ENCODE results near the gene FUCA1. TPM values are rescaled to one million over a fixed set of nuclear protein-coding genes. Genes with fewer than 3 reads are reported as not detected.

The FUCA1 gene
- total RNA-seq, 1 experiment from 2014 or later, result 20.7 TPM

- H4K20me1 ChIP-seq (ENCODE audit: insufficient read depth), result no peaks in the 10 kb centered on the region
- no peaks in the 10 kb centered on the region for H3K9me2 ChIP-seq (ENCODE audit: insufficient read depth)
- ChIA-PET RAD21 (ENCODE audit: low non-redundant PET in 1 of 2, low total read pairs in 2 of 2, uncharacterized antibody in 2 of 2, unreplicated experiment in 2 of 2) (no interaction called here), CTCF (no interaction called here), POLR2A (no interaction called here)
- no peak for ATAC-seq
- H3K4me3 ChIP-seq (replicated peaks in 1 of 2; ENCODE audit: low read depth in 1 of 2, low read length in 2 of 2), result no peak overlapping the region
- no peak overlapping the region for H3K27ac ChIP-seq (ENCODE audit: low read depth, low read length)
- no peaks in the 10 kb centered on the region for H3K4me1 ChIP-seq (ENCODE audit: control insufficient read depth in 1 of 2, insufficient read depth in 2 of 2, low read length in 2 of 2)
- H2AFZ ChIP-seq (ENCODE audit: low read depth, low read length, poor library complexity, severe bottlenecking), result no peak overlapping the region
- H3K9me3 ChIP-seq (ENCODE audit: control insufficient read depth in 1 of 2, insufficient read depth in 1 of 2, low read depth in 1 of 2, low read length in 2 of 2), result no peaks in the 10 kb centered on the region
- no peak overlapping the region for H3K4me2 ChIP-seq (ENCODE audit: low read length)
- H3K79me2 ChIP-seq (ENCODE audit: insufficient read depth, low read length), result no peaks in the 10 kb centered on the region
- BruUV-seq (replicated peaks), result no TSS peak
- intact Hi-C loops (cut with micrococcal nuclease), result no loop called here
- no peak for DNase-seq (ENCODE audit: low read depth, low spot score)
- H3K9ac ChIP-seq (ENCODE audit: low read length), result no peak overlapping the region
- TF ChIP-seq RAD21 (IDR thresholded peaks at IDR 0.05; ENCODE audit: low read depth) (no peak), SIN3A (IDR thresholded peaks at IDR 0.05; ENCODE audit: low read depth) (no peak), SP1 (IDR thresholded peaks at IDR 0.05; ENCODE audit: low read depth) (no peak), CEBPB (IDR thresholded peaks at IDR 0.05; ENCODE audit: low read depth) (no peak), FOSL1 (IDR thresholded peaks at IDR 0.05; ENCODE audit: low read depth) (no peak), MAX (IDR thresholded peaks at IDR 0.05) (no peak), ZNF274 (IDR thresholded peaks at IDR 0.05; ENCODE audit: low read depth, low read length) (no peak), SRF (IDR thresholded peaks at IDR 0.05; ENCODE audit: low read depth) (no peak), ZBTB33 (IDR thresholded peaks at IDR 0.05; ENCODE audit: extremely low read depth, insufficient replicate concordance, low read length) (no peak), TCF7L2 (IDR thresholded peaks at IDR 0.05; ENCODE audit: borderline replicate concordance, extremely low read depth, insufficient read depth, insufficient read length) (no peak), POLR2AphosphoS5 (IDR thresholded peaks at IDR 0.05; ENCODE audit: low read depth, low read length) (no peak), CTCF (IDR thresholded peaks at IDR 0.05 in 2 of 3, conservative IDR thresholded peaks at IDR 0.05 in 1 of 3; ENCODE audit: borderline replicate concordance in 1 of 3, insufficient read depth in 1 of 3, low read depth in 2 of 3, low read length in 2 of 3) (no peak), ELF1 (IDR thresholded peaks at IDR 0.05; ENCODE audit: borderline replicate concordance, low read depth) (no peak), ATF3 (IDR thresholded peaks at IDR 0.05) (no peak), EZH2phosphoT487 (IDR thresholded peaks at IDR 0.05; ENCODE audit: borderline replicate concordance) (no peak)
- H3K36me3 ChIP-seq (ENCODE audit: control insufficient read depth in 1 of 2, insufficient read depth in 2 of 2, low read length in 2 of 2), result peaks cover 0 to 5% of the 10 kb centered on the region in 2 experiments; a peak in 1 of 4 replicates
- no peaks in the 10 kb centered on the region for H3K27me3 ChIP-seq (ENCODE audit: insufficient read depth, low read length)
Observed at GRCh38 chr1:23816906-23817305, 51.2 kb downstream of the FUCA1 start.

Measured in HCT116 (cell line).